Subcutaneous abdominal adipose tissue (tissue), 5 donors: Measurements from ENCODE around the gene RAMP3.

ENCODE experiments used
- H3K27ac ChIP-seq: one replicate; pipeline ENCODE4 v1.7.0; 2013; ENCODE audit warnings: low read depth, mild to moderate bottlenecking, inconsistent platforms, low read length, moderate library complexity
- H3K27me3 ChIP-seq, 5 donors: one replicate each; pipeline ENCODE4 v1.7.0; 2013; ENCODE audit warnings: low read length in 5 of 5, inconsistent platforms in 1 of 5; ENCODE audit not compliant: control insufficient read depth in 5 of 5, insufficient read depth in 4 of 5
- H3K36me3 ChIP-seq, 5 donors: one replicate each; pipeline ENCODE4 v1.7.0; 2013; ENCODE audit warnings: low read length in 5 of 5; ENCODE audit not compliant: control insufficient read depth in 5 of 5, insufficient read depth in 5 of 5
- H3K4me1 ChIP-seq, 5 donors: one replicate each; pipeline ENCODE4 v1.7.0; 2013; ENCODE audit warnings: low read length in 5 of 5, mild to moderate bottlenecking in 3 of 5, moderate library complexity in 1 of 5; ENCODE audit not compliant: control insufficient read depth in 5 of 5, insufficient read depth in 5 of 5
- H3K4me3 ChIP-seq, 5 donors: one replicate each; pipeline ENCODE4 v1.7.0; 2013; ENCODE audit warnings: low read length in 5 of 5, low read depth in 1 of 5
- H3K9ac ChIP-seq, 5 donors: one replicate each; pipeline ENCODE4 v1.7.0; 2013; ENCODE audit warnings: low read length in 5 of 5, mild to moderate bottlenecking in 4 of 5, moderate library complexity in 3 of 5
- H3K9me3 ChIP-seq, 5 donors: one replicate each; pipeline ENCODE4 v1.7.0; 2013; ENCODE audit warnings: low read length in 5 of 5; ENCODE audit not compliant: control insufficient read depth in 5 of 5
- donor health status: healthy.
- donor health status: healthy.
- donor health status: healthy.
- donor health status: healthy.
- donor health status: healthy.

The RAMP3 gene

DNA sequence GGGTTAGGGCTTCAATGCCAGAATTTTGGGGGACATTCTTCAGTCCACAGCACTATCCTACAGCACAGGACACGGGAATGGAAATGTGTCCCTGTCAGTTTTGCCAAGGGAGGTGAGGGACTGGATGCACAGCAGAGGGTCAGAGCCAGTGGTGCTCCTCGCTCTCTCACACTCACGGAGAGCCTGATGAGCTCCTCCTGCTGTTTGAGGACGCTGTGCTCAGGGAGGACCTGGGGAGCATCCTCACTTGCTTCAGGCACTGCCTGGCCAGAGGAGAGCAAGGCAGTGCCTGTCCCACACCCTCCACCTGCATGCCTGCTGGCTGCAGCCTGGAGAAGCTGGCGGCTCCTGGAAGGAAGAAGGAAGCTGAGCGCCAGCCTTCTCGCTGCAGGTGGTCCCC is 58.6 kb downstream of the RAMP3 start:
- H3K36me3 ChIP-seq = no peaks in the 10 kb centered on the region
- no peak overlapping the region for H3K27ac ChIP-seq
- H3K4me1 ChIP-seq = peaks cover 0 to 16% (median 0%) of the 10 kb centered on the region in 5 donors
- H3K4me3 ChIP-seq = no peak overlapping the region
- H3K9ac ChIP-seq = no peak overlapping the region
- peaks cover 14 to 24% (median 16%) of the 10 kb centered on the region in 5 donors for H3K27me3 ChIP-seq
- peaks cover 0 to 5% (median 0%) of the 10 kb centered on the region in 5 donors for H3K9me3 ChIP-seq

DNA sequence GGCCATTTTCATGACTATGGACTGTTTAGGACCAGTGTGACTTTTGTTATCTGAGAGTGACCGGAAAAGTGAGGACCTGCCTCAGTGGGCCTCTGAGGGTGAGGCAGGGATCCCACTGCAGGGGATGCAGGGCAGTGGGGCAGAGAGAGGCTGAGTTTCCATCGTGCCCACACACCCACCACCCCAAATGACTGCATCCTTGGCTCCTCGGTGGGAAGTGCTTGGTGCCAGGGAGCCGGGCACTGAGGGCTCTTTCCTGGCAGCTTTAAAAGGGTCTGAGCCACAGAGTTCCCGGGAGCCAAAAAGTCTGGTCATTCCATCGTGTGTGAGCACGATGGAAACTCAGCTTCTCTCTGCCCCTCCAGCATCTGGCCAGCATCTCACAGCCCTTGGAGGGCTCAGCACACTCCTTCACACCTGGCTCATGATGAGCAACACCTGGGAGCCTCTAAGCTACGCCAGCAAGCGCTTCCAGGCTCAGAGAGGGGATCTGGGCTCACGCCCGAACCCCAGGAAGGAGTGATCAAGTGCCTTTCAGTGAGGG is 59.1 kb downstream of the RAMP3 start:
- H3K4me3 ChIP-seq = no peak overlapping the region
- H3K36me3 ChIP-seq = no peaks in the 10 kb centered on the region
- peaks cover 0 to 11% (median 0%) of the 10 kb centered on the region in 5 donors for H3K4me1 ChIP-seq
- no peak overlapping the region for H3K9ac ChIP-seq
- H3K9me3 ChIP-seq = peaks cover 0 to 5% (median 0%) of the 10 kb centered on the region in 5 donors
- H3K27ac ChIP-seq = no peak overlapping the region
- H3K27me3 ChIP-seq = peaks cover 14 to 24% (median 16%) of the 10 kb centered on the region in 5 donors

DNA sequence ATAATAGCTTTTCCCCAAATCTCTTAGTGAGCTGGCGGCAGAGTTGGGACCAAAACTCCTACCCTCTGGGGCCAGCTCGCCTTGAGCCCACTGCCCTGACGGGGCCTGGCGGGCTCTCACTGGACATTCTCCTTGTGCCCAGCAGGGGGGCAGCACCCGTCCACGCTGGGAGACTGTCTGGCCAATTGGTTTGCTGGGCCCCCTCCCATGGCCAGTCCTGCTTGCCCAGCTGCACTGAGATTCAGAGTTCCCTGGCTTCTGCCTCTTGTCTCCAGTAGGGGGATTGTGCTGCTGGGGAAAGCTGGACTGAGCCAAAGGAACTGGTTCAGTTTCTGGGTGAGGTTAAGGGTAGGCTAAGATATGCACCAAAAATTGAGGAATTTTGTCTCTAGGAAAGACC is 59.8 kb downstream of the RAMP3 start:
- Histone ChIP-seq H3K36me3 (no peaks in the 10 kb centered on the region), H3K4me1 (peaks cover 0 to 5% (median 0%) of the 10 kb centered on the region in 5 donors), H3K9me3 (peaks cover 0 to 5% (median 0%) of the 10 kb centered on the region in 5 donors), H3K27me3 (peaks cover 14 to 24% (median 16%) of the 10 kb centered on the region in 5 donors), H3K27ac (no peak overlapping the region), H3K4me3 (no peak overlapping the region), H3K9ac (no peak overlapping the region)

DNA sequence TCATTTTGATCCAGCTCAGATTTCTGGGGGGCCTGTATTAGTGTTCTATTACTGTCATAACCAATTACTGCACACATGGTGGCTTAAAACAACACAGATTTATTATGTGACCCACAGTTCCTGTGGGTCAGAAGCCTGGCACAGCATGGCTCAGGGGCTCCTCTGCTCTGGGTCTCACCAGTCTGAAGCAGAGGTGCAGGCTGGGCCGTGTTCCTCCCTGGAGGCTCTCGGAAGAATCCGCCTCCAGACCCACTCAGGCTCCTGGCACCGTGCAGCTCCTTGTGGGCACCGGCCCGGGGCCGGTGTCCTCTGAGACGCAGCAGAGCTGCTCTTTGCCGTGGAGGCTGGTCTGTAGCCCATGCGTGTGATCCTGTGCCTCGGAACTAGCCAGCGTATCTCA is 61.5 kb downstream of the RAMP3 start:
- Histone ChIP-seq H3K27me3 (peaks cover 14 to 24% (median 14%) of the 10 kb centered on the region in 5 donors), H3K4me3 (no peak overlapping the region)

DNA sequence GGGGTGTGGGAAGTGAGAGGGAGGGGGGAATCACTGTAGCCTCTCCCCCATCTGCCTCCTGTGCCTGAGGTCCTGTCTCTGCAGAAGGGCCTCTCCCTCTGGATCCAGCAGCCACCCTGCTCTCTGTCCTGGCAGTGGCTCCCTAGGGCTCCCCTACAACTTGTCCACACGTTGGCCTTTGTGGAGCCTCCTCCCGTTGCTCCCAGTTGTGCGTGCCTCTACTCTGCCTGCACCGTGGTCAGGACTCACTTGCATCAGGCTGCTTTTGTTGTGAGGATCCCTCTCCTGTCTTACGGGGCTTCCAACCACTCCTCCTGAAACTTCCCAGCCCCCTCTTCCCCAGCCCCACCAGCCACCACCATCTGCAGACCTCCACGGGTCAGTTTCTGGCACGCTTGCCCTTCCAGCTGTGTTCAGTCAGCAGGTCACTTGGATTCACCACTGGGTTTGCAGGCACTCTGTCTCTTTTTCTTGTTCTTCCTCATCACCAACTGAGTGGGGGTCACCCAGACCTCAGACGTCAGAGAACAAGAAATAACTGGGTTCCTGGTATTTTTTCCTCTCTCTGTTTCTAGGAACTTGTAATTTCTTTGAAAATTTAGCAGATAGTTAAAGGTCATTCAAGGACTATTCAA is 62.3 kb downstream of the RAMP3 start:
- H3K4me3 ChIP-seq = no peak overlapping the region
- no peaks in the 10 kb centered on the region for H3K9me3 ChIP-seq
- H3K36me3 ChIP-seq = no peaks in the 10 kb centered on the region
- no peaks in the 10 kb centered on the region for H3K4me1 ChIP-seq
- no peak overlapping the region for H3K9ac ChIP-seq
- peaks cover 9 to 22% (median 14%) of the 10 kb centered on the region in 5 donors for H3K27me3 ChIP-seq
- no peak overlapping the region for H3K27ac ChIP-seq

More for the DNA sequence above, 61.5 kb downstream of the RAMP3 start:
- Histone ChIP-seq H3K27ac (no peak overlapping the region), H3K4me1 (no peaks in the 10 kb centered on the region), H3K36me3 (no peaks in the 10 kb centered on the region), H3K9me3 (no peaks in the 10 kb centered on the region), H3K9ac (no peak overlapping the region)

DNA sequence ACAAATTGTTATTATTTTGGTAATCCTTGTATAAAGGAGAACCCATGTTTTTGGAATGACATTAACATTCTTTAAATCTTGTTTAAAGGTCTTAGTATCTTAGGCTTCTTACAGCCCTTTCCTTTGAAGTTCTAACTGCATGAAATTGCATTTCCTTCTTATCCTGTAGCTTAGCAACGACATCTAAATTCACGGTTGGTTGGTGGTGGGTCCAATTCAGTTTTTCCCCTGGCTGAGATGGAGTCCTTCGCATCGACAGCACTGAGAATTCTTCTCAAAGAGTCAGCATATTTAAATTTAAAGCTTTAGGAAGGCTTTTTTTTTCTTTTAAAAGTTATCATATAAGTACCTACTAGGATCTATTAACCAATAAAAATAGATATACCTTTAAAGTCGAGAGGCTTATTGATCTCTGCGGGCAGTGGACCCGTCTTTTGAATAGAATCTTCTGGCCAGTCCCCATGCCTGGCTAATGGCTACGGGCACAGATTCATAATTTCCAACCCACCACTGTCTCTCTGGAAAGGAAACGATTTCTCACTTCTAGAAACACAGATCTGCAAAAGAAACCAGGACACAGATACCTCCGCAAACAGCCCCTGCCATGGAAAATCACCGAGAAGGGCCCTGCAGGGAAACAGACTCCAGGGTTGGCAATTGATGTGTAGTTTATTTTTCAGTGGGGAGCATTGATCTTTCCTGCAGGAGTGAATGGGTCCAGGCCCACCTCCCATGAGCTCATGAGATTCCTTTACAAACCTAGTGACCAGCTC is 63.4 kb downstream of the RAMP3 start:
- Histone ChIP-seq H3K9me3 (no peaks in the 10 kb centered on the region), H3K36me3 (no peaks in the 10 kb centered on the region), H3K4me1 (no peaks in the 10 kb centered on the region), H3K27ac (no peak overlapping the region), H3K9ac (no peak overlapping the region), H3K27me3 (peaks cover 5 to 14% (median 9%) of the 10 kb centered on the region in 5 donors), H3K4me3 (no peak overlapping the region)

DNA sequence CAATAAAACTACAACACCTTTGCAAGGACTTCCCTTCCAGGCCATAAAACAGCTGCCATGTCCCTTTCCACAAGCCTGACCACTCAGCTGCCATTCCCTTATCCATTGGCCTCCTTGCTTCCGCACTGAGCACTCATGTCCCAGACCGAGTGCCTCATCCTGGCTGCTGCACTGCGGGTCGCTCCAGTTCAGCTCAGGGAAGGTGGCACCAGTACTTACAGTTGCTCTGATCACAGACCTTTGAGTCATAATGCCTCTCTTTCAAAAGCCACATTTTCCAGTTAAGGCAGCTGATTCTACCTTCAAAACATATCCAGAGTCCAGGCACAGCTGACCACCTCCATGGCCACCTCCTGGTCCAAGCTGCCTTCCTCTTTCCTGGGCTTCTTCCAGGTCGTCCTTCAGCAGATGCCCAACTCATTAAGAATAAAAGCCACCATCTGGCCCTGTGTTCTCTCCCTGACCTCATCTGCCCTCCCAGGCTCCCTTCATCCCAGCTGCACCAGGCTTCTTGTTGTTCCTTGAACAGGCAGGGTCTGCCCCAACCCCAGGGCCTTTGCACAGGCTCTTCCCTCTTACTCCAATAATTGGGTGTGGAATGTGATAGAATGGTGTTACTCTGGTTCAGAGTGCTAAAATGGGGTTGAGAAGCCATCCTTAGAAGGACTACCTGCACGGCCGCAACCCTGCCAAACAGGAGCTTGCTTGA is 64.5 kb downstream of the RAMP3 start:
- H3K27ac ChIP-seq = no peak overlapping the region
- H3K9ac ChIP-seq = no peak overlapping the region
- peaks cover 0 to 7% (median 4%) of the 10 kb centered on the region in 5 donors for H3K27me3 ChIP-seq

DNA sequence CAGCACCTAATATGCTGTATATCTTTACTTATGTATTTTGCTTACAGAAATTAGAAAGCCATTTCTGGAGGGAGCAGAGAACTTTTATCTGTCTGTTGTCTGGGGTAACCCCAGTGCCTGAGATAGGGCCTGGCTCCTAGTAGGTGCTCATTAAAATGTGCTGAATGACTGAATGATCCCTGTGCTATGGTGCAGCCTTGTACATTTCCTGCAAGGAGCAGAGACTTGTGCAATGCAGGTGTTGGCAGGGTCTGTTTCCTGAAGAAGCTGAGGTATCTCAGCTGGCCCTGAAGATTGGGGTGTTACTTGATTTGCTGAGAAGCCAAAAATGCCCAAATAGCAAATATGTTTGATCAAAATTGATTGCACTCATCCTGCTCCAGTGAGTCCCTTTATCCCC is 65.5 kb downstream of the RAMP3 start:
- no peak overlapping the region for H3K9ac ChIP-seq
- H3K4me1 ChIP-seq = no peaks in the 10 kb centered on the region
- peaks cover 0 to 8% (median 3%) of the 10 kb centered on the region in 5 donors for H3K27me3 ChIP-seq
- no peak overlapping the region for H3K4me3 ChIP-seq
- H3K36me3 ChIP-seq = no peaks in the 10 kb centered on the region
- H3K9me3 ChIP-seq = no peaks in the 10 kb centered on the region
- no peak overlapping the region for H3K27ac ChIP-seq

More for the DNA sequence above, 64.5 kb downstream of the RAMP3 start:
- Histone ChIP-seq H3K4me1 (no peaks in the 10 kb centered on the region), H3K9me3 (no peaks in the 10 kb centered on the region), H3K4me3 (no peak overlapping the region), H3K36me3 (no peaks in the 10 kb centered on the region)

DNA sequence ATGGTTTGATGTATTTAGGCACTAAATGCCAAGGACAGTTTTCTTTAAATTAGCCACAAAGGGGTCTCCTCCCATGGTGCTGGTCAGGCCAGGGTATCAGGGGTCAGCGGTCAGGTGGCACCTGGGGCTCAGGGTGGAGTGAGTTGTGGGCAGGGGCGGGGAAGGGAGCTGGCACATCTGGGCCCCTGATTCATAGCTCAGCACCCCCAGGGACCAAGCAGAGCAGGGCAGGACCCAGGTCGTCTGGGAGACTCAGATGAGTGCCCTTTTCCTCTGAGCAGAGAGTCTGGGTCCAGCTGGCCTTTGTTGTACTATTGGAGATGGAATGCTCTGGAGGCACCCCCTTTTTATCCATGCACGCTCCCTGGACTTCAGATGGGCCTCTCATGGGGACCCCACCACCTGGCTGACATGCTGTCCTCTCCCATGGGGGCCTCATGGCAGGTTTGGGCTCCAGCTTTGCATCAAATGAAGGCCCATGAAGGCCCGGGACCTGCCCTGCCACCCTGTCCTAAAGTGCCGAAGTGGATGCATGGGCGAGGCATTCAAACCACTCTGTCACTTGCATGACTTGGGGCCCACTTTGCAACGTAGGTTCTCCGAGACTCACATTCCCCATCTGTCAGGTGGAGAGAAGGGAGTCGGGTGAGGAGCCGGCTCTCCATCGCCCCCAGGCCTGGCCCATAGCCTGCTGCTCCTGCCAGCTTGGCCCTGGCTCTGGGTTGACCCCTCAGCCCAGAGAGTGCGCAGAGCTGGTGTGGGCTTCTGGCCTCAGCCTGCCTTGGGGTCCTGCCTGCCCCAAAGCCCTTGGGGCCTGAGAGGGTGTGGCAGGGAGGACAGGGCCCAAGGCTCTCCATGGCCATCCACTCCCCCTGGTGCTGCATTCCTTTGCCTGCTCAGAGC is 66.4 kb downstream of the RAMP3 start:
- Histone ChIP-seq H3K36me3 (no peaks in the 10 kb centered on the region), H3K27me3 (peaks cover 0 to 12% (median 3%) of the 10 kb centered on the region in 5 donors), H3K9me3 (no peaks in the 10 kb centered on the region)

More for the DNA sequence above, 66.4 kb downstream of the RAMP3 start:
- H3K9ac ChIP-seq = no peak overlapping the region
- H3K4me1 ChIP-seq = peaks cover 0 to 7% (median 3%) of the 10 kb centered on the region in 5 donors
- H3K4me3 ChIP-seq = no peak overlapping the region
- H3K27ac ChIP-seq = no peak overlapping the region
